ENCODE measurements around the gene CPT1C.
A peak's percentile ranks its signal among the peaks of the same experiment; 100 is the strongest.

Gene CPT1C

GRCh38 chr19:49683814-49684250 lies 7.1 kb upstream of the CPT1C start:
- no peak for ATAC-seq

- no peak for ATAC-seq
Observed at GRCh38 chr19:49684251-49684982, 6.5 kb upstream of the CPT1C start.

GRCh38 chr19:49684983-49685553 lies 5.8 kb upstream of the CPT1C start:
- ATAC-seq = no peak

- ATAC-seq = no peak
Observed at GRCh38 chr19:49685845-49686332, 5.0 kb upstream of the CPT1C start.

- no peak for ATAC-seq
Observed at GRCh38 chr19:49686503-49687088, 4.3 kb upstream of the CPT1C start.

GRCh38 chr19:49687150-49687549 lies 3.8 kb upstream of the CPT1C start:
- no peak for ATAC-seq

- ATAC-seq = no peak
Observed at GRCh38 chr19:49687566-49688316, 3.2 kb upstream of the CPT1C start.

- no peak for ATAC-seq
Observed at GRCh38 chr19:49688531-49689132, 2.3 kb upstream of the CPT1C start.

- ATAC-seq = peak; percentile 21 to 27
Observed at GRCh38 chr19:49689133-49690078, 1.5 kb upstream of the CPT1C start, which contains the start of gene ADM5. Gene ADM5 (plus strand): TSS chr19:49689594. CDS start chr19:49689838, 244 bp downstream.

- peak; percentile 4 to 7 for ATAC-seq
Observed at GRCh38 chr19:49690079-49690655, 749 bp upstream of the CPT1C start.

- ATAC-seq = peak; percentile 14 to 31
Observed at GRCh38 chr19:49691243-49692146, 579 bp downstream of the CPT1C start.

GRCh38 chr19:49692147-49692506 lies 1.2 kb downstream of the CPT1C start:
- no peak for ATAC-seq

- no peak for ATAC-seq
Observed at GRCh38 chr19:49696115-49696514, 5.2 kb downstream of the CPT1C start.

GRCh38 chr19:49696865-49697264 lies 5.9 kb downstream of the CPT1C start:
- ATAC-seq = no peak

GRCh38 chr19:49699364-49699763 lies 8.4 kb downstream of the CPT1C start:
- ATAC-seq = no peak

GRCh38 chr19:49700563-49700962 lies 9.6 kb downstream of the CPT1C start:
- ATAC-seq = no peak

- ATAC-seq = no peak
Observed at GRCh38 chr19:49701271-49701786, 10.4 kb downstream of the CPT1C start.

GRCh38 chr19:49704888-49705642 lies 14.1 kb downstream of the CPT1C start:
- no peak for ATAC-seq

GRCh38 chr19:49705919-49706318 lies 15.0 kb downstream of the CPT1C start:
- ATAC-seq = no peak

Measured in activated CD4-positive, CD25-positive, alpha-beta regulatory T cell treated with anti-CD3 and anti-CD28 coated beads, Interleukin-2, amount 50 U/mL, for 24 hours (primary cell).